ENCODE measurements around the gene CELA3A.
"Not testable (repeated sequence)": the region's sequence is repeated elsewhere in the genome, so short reads cannot be mapped to it uniquely, and the experiment has no call there.

CELA3A gene

GRCh38 chr1:21998624-21999294 lies 2.7 kb upstream of the CELA3A start:
- H3K4me3 Mint-ChIP-seq; H3K9me3 Mint-ChIP-seq; H3K27ac Mint-ChIP-seq; DNase-seq; H3K36me3 Mint-ChIP-seq (ENCODE audit: low read depth): not testable (repeated sequence)
- H3K27me3 Mint-ChIP-seq (ENCODE audit: low read depth, poor library complexity), result peaks cover 14% of the 10 kb centered on the region
- peaks cover 15% of the 10 kb centered on the region for H3K4me1 Mint-ChIP-seq

GRCh38 chr1:21999645-22000044 lies 1.8 kb upstream of the CELA3A start:
- H3K27me3 Mint-ChIP-seq (ENCODE audit: low read depth, poor library complexity), result peaks cover 14% of the 10 kb centered on the region
- H3K4me1 Mint-ChIP-seq; H3K9me3 Mint-ChIP-seq; DNase-seq; H3K27ac Mint-ChIP-seq; H3K36me3 Mint-ChIP-seq (ENCODE audit: low read depth); H3K4me3 Mint-ChIP-seq: not testable (repeated sequence)

- not testable (repeated sequence) for DNase-seq; H3K36me3 Mint-ChIP-seq (ENCODE audit: low read depth); H3K4me1 Mint-ChIP-seq; H3K4me3 Mint-ChIP-seq; H3K9me3 Mint-ChIP-seq; H3K27ac Mint-ChIP-seq
- H3K27me3 Mint-ChIP-seq (ENCODE audit: low read depth, poor library complexity), result peaks cover 11% of the 10 kb centered on the region
Measured at GRCh38 chr1:22002461-22002860, 1.0 kb downstream of the CELA3A start.

- not testable (repeated sequence) for H3K27ac Mint-ChIP-seq; H3K4me1 Mint-ChIP-seq; H3K36me3 Mint-ChIP-seq (ENCODE audit: low read depth); DNase-seq; H3K9me3 Mint-ChIP-seq; H3K4me3 Mint-ChIP-seq
- peaks cover 11% of the 10 kb centered on the region for H3K27me3 Mint-ChIP-seq (ENCODE audit: low read depth, poor library complexity)
Measured at GRCh38 chr1:22002875-22003274, 1.4 kb downstream of the CELA3A start.

- H3K36me3 Mint-ChIP-seq (ENCODE audit: low read depth); H3K9me3 Mint-ChIP-seq; H3K27ac Mint-ChIP-seq; H3K4me3 Mint-ChIP-seq; DNase-seq; H3K4me1 Mint-ChIP-seq: not testable (repeated sequence)
- H3K27me3 Mint-ChIP-seq (ENCODE audit: low read depth, poor library complexity), result peaks cover 11% of the 10 kb centered on the region
Measured at GRCh38 chr1:22003959-22004358, 2.5 kb downstream of the CELA3A start.

- peak; percentile 55 for DNase-seq
- TF ChIP-seq CTCF (IDR thresholded peaks at IDR 0.05), result peak; percentile 30
- not testable (repeated sequence) for H3K9me3 Mint-ChIP-seq; H3K36me3 Mint-ChIP-seq (ENCODE audit: low read depth); H3K4me3 Mint-ChIP-seq; H3K27ac Mint-ChIP-seq; H3K4me1 Mint-ChIP-seq
- H3K27me3 Mint-ChIP-seq (ENCODE audit: low read depth, poor library complexity), result peaks cover 11% of the 10 kb centered on the region
Measured at GRCh38 chr1:22005261-22006149, 4.0 kb downstream of the CELA3A start.

- H3K27me3 Mint-ChIP-seq (ENCODE audit: low read depth, poor library complexity); H3K27ac Mint-ChIP-seq; H3K4me3 Mint-ChIP-seq; DNase-seq; H3K36me3 Mint-ChIP-seq (ENCODE audit: low read depth); H3K9me3 Mint-ChIP-seq; H3K4me1 Mint-ChIP-seq: not testable (repeated sequence)
Measured at GRCh38 chr1:22006736-22007135, 5.3 kb downstream of the CELA3A start.

- not testable (repeated sequence) for H3K4me3 Mint-ChIP-seq; H3K36me3 Mint-ChIP-seq (ENCODE audit: low read depth); H3K27ac Mint-ChIP-seq
Measured at GRCh38 chr1:22007262-22007661, 5.8 kb downstream of the CELA3A start.

GRCh38 chr1:22009566-22009965 lies 8.1 kb downstream of the CELA3A start:
- H3K9me3 Mint-ChIP-seq; H3K27me3 Mint-ChIP-seq (ENCODE audit: low read depth, poor library complexity); DNase-seq; H3K4me1 Mint-ChIP-seq; H3K27ac Mint-ChIP-seq; H3K36me3 Mint-ChIP-seq (ENCODE audit: low read depth); H3K4me3 Mint-ChIP-seq: not testable (repeated sequence)

More at GRCh38 chr1:22007262-22007661, 5.8 kb downstream of the CELA3A start:
- H3K9me3 Mint-ChIP-seq; H3K4me1 Mint-ChIP-seq; DNase-seq; H3K27me3 Mint-ChIP-seq (ENCODE audit: low read depth, poor library complexity): not testable (repeated sequence)

GRCh38 chr1:22012752-22013151 lies 11.3 kb downstream of the CELA3A start:
- H3K27ac Mint-ChIP-seq; H3K4me3 Mint-ChIP-seq; DNase-seq; H3K36me3 Mint-ChIP-seq (ENCODE audit: low read depth); H3K4me1 Mint-ChIP-seq; H3K9me3 Mint-ChIP-seq: not testable (repeated sequence)
- H3K27me3 Mint-ChIP-seq (ENCODE audit: low read depth, poor library complexity), result peaks cover 10% of the 10 kb centered on the region

- H3K27ac Mint-ChIP-seq; H3K4me1 Mint-ChIP-seq; DNase-seq; H3K36me3 Mint-ChIP-seq (ENCODE audit: low read depth); H3K4me3 Mint-ChIP-seq; H3K9me3 Mint-ChIP-seq: not testable (repeated sequence)
- peaks cover 10% of the 10 kb centered on the region for H3K27me3 Mint-ChIP-seq (ENCODE audit: low read depth, poor library complexity)
Measured at GRCh38 chr1:22014575-22015206, 13.2 kb downstream of the CELA3A start.
